Tibial nerve (tissue), 3 donors: ENCODE measurements around the gene APOC1.
"Not testable (repeated sequence)": the region's sequence is repeated elsewhere in the genome, so short reads cannot be mapped to it uniquely, and the experiment has no call there.

Experiments used
- POLR2A ChIP-seq, 2 donors: fragments of 450-650 bp; IDR thresholded peaks; one replicate each; pipeline ENCODE4 v1.6.1; 2017; ENCODE audit warnings: antibody characterized with exemption in 2 of 2, mild to moderate bottlenecking in 2 of 2, moderate library complexity in 2 of 2
- TF ChIP-seq, protein P1 (sequence below), 5 experiments: fragments of 200-600 bp in 3 of 5; fragments of 450-650 bp in 2 of 5; sonication (generic) in 3 of 5; IDR thresholded peaks; one replicate each; pipeline ENCODE4 v1.5.1; 2016 to 2019; ENCODE audit warnings: antibody characterized with exemption in 5 of 5, mild to moderate bottlenecking in 3 of 5, moderate library complexity in 2 of 5

- TF ChIP-seq, protein P1, sequence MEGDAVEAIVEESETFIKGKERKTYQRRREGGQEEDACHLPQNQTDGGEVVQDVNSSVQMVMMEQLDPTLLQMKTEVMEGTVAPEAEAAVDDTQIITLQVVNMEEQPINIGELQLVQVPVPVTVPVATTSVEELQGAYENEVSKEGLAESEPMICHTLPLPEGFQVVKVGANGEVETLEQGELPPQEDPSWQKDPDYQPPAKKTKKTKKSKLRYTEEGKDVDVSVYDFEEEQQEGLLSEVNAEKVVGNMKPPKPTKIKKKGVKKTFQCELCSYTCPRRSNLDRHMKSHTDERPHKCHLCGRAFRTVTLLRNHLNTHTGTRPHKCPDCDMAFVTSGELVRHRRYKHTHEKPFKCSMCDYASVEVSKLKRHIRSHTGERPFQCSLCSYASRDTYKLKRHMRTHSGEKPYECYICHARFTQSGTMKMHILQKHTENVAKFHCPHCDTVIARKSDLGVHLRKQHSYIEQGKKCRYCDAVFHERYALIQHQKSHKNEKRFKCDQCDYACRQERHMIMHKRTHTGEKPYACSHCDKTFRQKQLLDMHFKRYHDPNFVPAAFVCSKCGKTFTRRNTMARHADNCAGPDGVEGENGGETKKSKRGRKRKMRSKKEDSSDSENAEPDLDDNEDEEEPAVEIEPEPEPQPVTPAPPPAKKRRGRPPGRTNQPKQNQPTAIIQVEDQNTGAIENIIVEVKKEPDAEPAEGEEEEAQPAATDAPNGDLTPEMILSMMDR (IDR thresholded peaks at IDR 0.05): not testable (repeated sequence)
- TF ChIP-seq POLR2A (IDR thresholded peaks at IDR 0.05): not testable (repeated sequence)
Observed at GRCh38 chr19:44882619-44883397, 31.6 kb upstream of the APOC1 start.
